ENCODE measurements around the gene GRIFIN. TPM values are rescaled to one million over a fixed set of nuclear protein-coding genes. Genes with fewer than 3 reads are reported as not detected.

The GRIFIN gene
- total RNA-seq, 1 donor from 2014 or later, result not detected

DNA sequence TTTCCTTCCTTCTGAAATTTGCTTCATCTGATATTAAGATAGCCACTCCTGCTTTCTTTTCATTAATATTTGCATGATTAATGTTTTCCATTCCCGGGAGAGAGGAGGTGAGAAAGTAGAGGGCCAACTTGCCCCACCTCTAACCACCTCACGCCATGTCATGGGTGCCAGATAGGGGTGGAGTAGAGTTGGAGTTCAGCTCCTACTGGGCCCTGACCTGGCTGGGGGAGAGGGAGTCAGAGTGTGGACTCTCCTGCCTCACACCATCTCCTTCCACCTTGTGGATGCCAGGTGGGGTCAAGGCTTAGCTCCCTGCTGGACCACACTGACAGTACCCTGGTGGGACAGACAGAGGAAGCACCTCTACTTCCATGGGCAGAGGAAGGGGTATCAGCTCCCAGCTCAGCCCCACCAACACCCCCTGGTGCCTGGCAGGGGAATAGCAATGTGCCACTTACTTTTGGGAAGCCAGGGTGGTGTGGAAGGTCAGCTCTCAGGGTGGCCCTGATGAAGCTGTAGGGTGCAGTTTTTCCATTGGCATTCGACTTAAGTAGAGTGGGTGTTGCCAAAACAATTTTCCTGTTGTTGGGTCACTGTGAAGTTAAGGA is 44.8 kb downstream of the GRIFIN start:
- Histone ChIP-seq H3K9ac (ENCODE audit: low read depth in 1 of 3, low read length in 3 of 3) (no peak overlapping the region), H3K9me3 (ENCODE audit: control insufficient read depth in 3 of 3, low read length in 3 of 3) (peaks cover 0 to 9% (median 0%) of the 10 kb centered on the region in 3 donors), H3K36me3 (ENCODE audit: control insufficient read depth in 3 of 3, insufficient read depth in 3 of 3, low read length in 3 of 3) (peaks cover 15 to 19% (median 19%) of the 10 kb centered on the region in 3 donors), H3K27me3 (ENCODE audit: control insufficient read depth in 3 of 3, insufficient read depth in 3 of 3, low read length in 3 of 3) (no peaks in the 10 kb centered on the region), H3K4me1 (ENCODE audit: control insufficient read depth in 3 of 3, insufficient read depth in 3 of 3, low read length in 3 of 3) (no peaks in the 10 kb centered on the region), H3K27ac (ENCODE audit: low read depth, low read length) (no peak overlapping the region), H3K4me3 (ENCODE audit: low read length in 3 of 3) (no peak overlapping the region)

DNA sequence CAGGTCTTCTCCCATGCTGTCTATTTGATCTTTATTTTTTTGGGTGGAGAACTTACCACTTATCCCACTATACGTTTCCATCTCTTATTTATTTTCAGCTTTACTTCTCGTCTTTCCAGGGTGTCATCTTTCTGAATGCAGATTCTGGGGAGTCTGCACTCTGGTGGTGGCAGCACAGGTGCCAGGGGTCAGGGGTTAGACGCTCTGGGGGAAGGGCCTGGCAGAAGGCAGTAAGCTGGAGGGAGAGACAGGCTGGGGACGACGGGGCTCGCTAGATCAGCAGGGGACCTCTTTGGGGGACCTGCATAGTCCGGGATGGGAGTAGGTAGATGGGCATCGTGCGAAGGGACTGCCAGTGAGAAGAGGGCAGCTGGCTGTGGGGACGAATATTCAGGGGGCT is 50.4 kb downstream of the GRIFIN start:
- no peak overlapping the region for H3K9ac ChIP-seq (ENCODE audit: low read depth in 1 of 3, low read length in 3 of 3)
- peaks cover 0 to 3% (median 2%) of the 10 kb centered on the region in 3 donors for H3K4me1 ChIP-seq (ENCODE audit: control insufficient read depth in 3 of 3, insufficient read depth in 3 of 3, low read length in 3 of 3)
- H3K36me3 ChIP-seq (ENCODE audit: control insufficient read depth in 3 of 3, insufficient read depth in 3 of 3, low read length in 3 of 3), result no peaks in the 10 kb centered on the region
- no peak overlapping the region for H3K4me3 ChIP-seq (ENCODE audit: low read length in 3 of 3)
- no peak overlapping the region for H3K27ac ChIP-seq (ENCODE audit: low read depth, low read length)
- no peaks in the 10 kb centered on the region for H3K27me3 ChIP-seq (ENCODE audit: control insufficient read depth in 3 of 3, insufficient read depth in 3 of 3, low read length in 3 of 3)
- peaks cover 0 to under 1% (median 0%) of the 10 kb centered on the region in 3 donors for H3K9me3 ChIP-seq (ENCODE audit: control insufficient read depth in 3 of 3, low read length in 3 of 3)

Other genes with a start within 250 kb of the GRIFIN start
- gene MAD1L1, start 243.5 kb downstream of the GRIFIN start, total RNA-seq, result 42.3 TPM
- 16.7 TPM for gene MRM2, start 234.2 kb downstream of the GRIFIN start, total RNA-seq
- 20.9 TPM for gene NUDT1, start 234.2 kb downstream of the GRIFIN start, total RNA-seq
- 12.5 TPM for gene SNX8, start 162.0 kb downstream of the GRIFIN start, total RNA-seq
- 120 TPM for gene EIF3B, start 121.6 kb downstream of the GRIFIN start, total RNA-seq
- 1.0 TPM for gene CHST12, start 72.8 kb downstream of the GRIFIN start, total RNA-seq
- gene LFNG, start 43.4 kb upstream of the GRIFIN start, total RNA-seq, result 23.0 TPM
- gene BRAT1, start 79.1 kb upstream of the GRIFIN start, total RNA-seq, result 18.3 TPM
- 2.1 TPM for gene IQCE, start 82.6 kb upstream of the GRIFIN start, total RNA-seq
- gene TTYH3, start 155.6 kb upstream of the GRIFIN start, total RNA-seq, result 18.8 TPM
- gene AMZ1, start 211.8 kb upstream of the GRIFIN start, total RNA-seq, result under 0.01 TPM

All from skeletal muscle tissue (tissue), 4 donors.